HG03342 (cell line): ENCODE data around the gene RHOH.
A peak's percentile ranks its signal among the peaks of the same experiment; 100 is the strongest.

Source experiments
- ATAC-seq: cut with Tn5 transposase; IDR thresholded peaks from one replicate; pipeline ENCODE4 v1.9.1; 2021; ENCODE audit warnings: mild to moderate bottlenecking, moderate library complexity; ENCODE audit not compliant: unreplicated experiment

The RHOH gene

GRCh38 chr4:40204507-40205258 is 7.9 kb downstream of the RHOH start:
- ATAC-seq, result no peak

- peak; percentile 55 for ATAC-seq
Measured at GRCh38 chr4:40205259-40206198, 8.7 kb downstream of the RHOH start.

- no peak for ATAC-seq
Measured at GRCh38 chr4:40206426-40206825, 9.6 kb downstream of the RHOH start.

GRCh38 chr4:40209401-40209800 is 12.6 kb downstream of the RHOH start:
- no peak for ATAC-seq

GRCh38 chr4:40210776-40211175 is 13.9 kb downstream of the RHOH start:
- ATAC-seq, result no peak

- ATAC-seq, result no peak
Measured at GRCh38 chr4:40211224-40212185, 14.7 kb downstream of the RHOH start.

GRCh38 chr4:40212674-40213527 is 16.1 kb downstream of the RHOH start:
- ATAC-seq, result no peak

GRCh38 chr4:40214038-40214437 is 17.2 kb downstream of the RHOH start:
- no peak for ATAC-seq

- ATAC-seq, result no peak
Measured at GRCh38 chr4:40214661-40215418, 18.0 kb downstream of the RHOH start.

- ATAC-seq, result no peak
Measured at GRCh38 chr4:40216622-40217366, 20.0 kb downstream of the RHOH start.

GRCh38 chr4:40221744-40222143 is 24.9 kb downstream of the RHOH start:
- no peak for ATAC-seq

- no peak for ATAC-seq
Measured at GRCh38 chr4:40223343-40223742, 26.5 kb downstream of the RHOH start.

- no peak for ATAC-seq
Measured at GRCh38 chr4:40224432-40224831, 27.6 kb downstream of the RHOH start.

- no peak for ATAC-seq
Measured at GRCh38 chr4:40225497-40225896, 28.7 kb downstream of the RHOH start.

GRCh38 chr4:40227284-40227683 is 30.5 kb downstream of the RHOH start:
- ATAC-seq, result peak; percentile 60

GRCh38 chr4:40228497-40229365 is 31.9 kb downstream of the RHOH start:
- ATAC-seq, result peak; percentile 41

GRCh38 chr4:40231316-40231863 is 34.6 kb downstream of the RHOH start:
- no peak for ATAC-seq
